Measurements from ENCODE around the gene SSBP4.

Gene SSBP4

GRCh38 chr19:18431351-18432197 is 12.4 kb downstream of the SSBP4 start:
- no peak for DNase-seq (ENCODE audit: insufficient read length, low spot score)
- FAIRE-seq: no peak

- FAIRE-seq: no peak
- DNase-seq (ENCODE audit: insufficient read length, low spot score): no peak
Observed at GRCh38 chr19:18432275-18433014, 13.2 kb downstream of the SSBP4 start.

GRCh38 chr19:18433015-18433691 is 14.0 kb downstream of the SSBP4 start:
- no peak for FAIRE-seq
- no peak for DNase-seq (ENCODE audit: insufficient read length, low spot score)

- DNase-seq (ENCODE audit: insufficient read length, low spot score): no peak
- FAIRE-seq: no peak
Observed at GRCh38 chr19:18433735-18434398, 14.7 kb downstream of the SSBP4 start.

- no peak for FAIRE-seq
- DNase-seq (ENCODE audit: insufficient read length, low spot score): no peak
Observed at GRCh38 chr19:18434411-18435175, 15.4 kb downstream of the SSBP4 start.

GRCh38 chr19:18435178-18435841 is 16.1 kb downstream of the SSBP4 start:
- no peak for FAIRE-seq
- no peak for DNase-seq (ENCODE audit: insufficient read length, low spot score)

- FAIRE-seq (no peak), DNase-seq (ENCODE audit: insufficient read length, low spot score) (no peak)
Observed at GRCh38 chr19:18435842-18436670, 16.9 kb downstream of the SSBP4 start.

GRCh38 chr19:18436671-18437490 is 17.7 kb downstream of the SSBP4 start:
- FAIRE-seq (peak; percentile 89), DNase-seq (ENCODE audit: insufficient read length, low spot score) (peak; percentile 96)

- FAIRE-seq: peak; percentile 89
- no peak for DNase-seq (ENCODE audit: insufficient read length, low spot score)
Observed at GRCh38 chr19:18437491-18438330, 18.5 kb downstream of the SSBP4 start, which contains the start of gene ISYNA1. Gene ISYNA1 (minus strand): TSS chr19:18438133. CDS start chr19:18437979, 154 bp downstream.

- FAIRE-seq: peak; percentile 16
- no peak for DNase-seq (ENCODE audit: insufficient read length, low spot score)
Observed at GRCh38 chr19:18438331-18439024, 19.3 kb downstream of the SSBP4 start.

- FAIRE-seq (no peak), DNase-seq (ENCODE audit: insufficient read length, low spot score) (no peak)
Observed at GRCh38 chr19:18439025-18439909, 20.1 kb downstream of the SSBP4 start.

- FAIRE-seq (no peak), DNase-seq (ENCODE audit: insufficient read length, low spot score) (no peak)
Observed at GRCh38 chr19:18439910-18440237, 20.7 kb downstream of the SSBP4 start.

- FAIRE-seq: no peak
- DNase-seq (ENCODE audit: insufficient read length, low spot score): no peak
Observed at GRCh38 chr19:18440415-18440877, 21.2 kb downstream of the SSBP4 start.

GRCh38 chr19:18440936-18441803 is 22.0 kb downstream of the SSBP4 start:
- no peak for FAIRE-seq
- DNase-seq (ENCODE audit: insufficient read length, low spot score): no peak

Measured in HTR-8/SVneo (cell line).